Measurements from ENCODE around the gene DARS1. TPM values are rescaled to one million over a fixed set of nuclear protein-coding genes. Genes with fewer than 3 reads are reported as not detected.

Gene DARS1
- total RNA-seq, 1 donor: 119 TPM

- H3K79me2 ChIP-seq (ENCODE audit: insufficient read depth, low read length): peaks cover 49% of the 10 kb centered on the region
- H4K20me1 ChIP-seq (ENCODE audit: insufficient read depth, low read length): peaks cover 19% of the 10 kb centered on the region
- peak overlapping the region; percentile 53 for H3K27ac ChIP-seq (ENCODE audit: low read depth, low read length)
- TF ChIP-seq CTCF (IDR thresholded peaks at IDR 0.05; ENCODE audit: extremely low read depth, low read depth, low read length): no peak
- H3K27me3 ChIP-seq (ENCODE audit: insufficient read depth, low read length): no peaks in the 10 kb centered on the region
- DNase-seq (ENCODE audit: insufficient read length, low spot score, missing footprints): peak; percentile 60
- no peak overlapping the region for H2AFZ ChIP-seq (ENCODE audit: low read length)
- H3K36me3 ChIP-seq (ENCODE audit: insufficient read depth, low read length): no peaks in the 10 kb centered on the region
- H3K9me3 ChIP-seq (ENCODE audit: low read depth, low read length): no peaks in the 10 kb centered on the region
- no peak overlapping the region for H3K4me3 ChIP-seq (ENCODE audit: insufficient read depth, low read length)
- peaks cover 18% of the 10 kb centered on the region for H3K4me1 ChIP-seq (ENCODE audit: insufficient read depth, low read length)
- peak overlapping the region; percentile 7 for H3K4me2 ChIP-seq (ENCODE audit: insufficient read depth, low read length)
Measured at GRCh38 chr2:135948642-135949355, 36.6 kb downstream of the DARS1 start.

- no peak overlapping the region for H3K27ac ChIP-seq (ENCODE audit: low read depth, low read length)
- H3K4me2 ChIP-seq (ENCODE audit: insufficient read depth, low read length): no peak overlapping the region
- no peak for TF ChIP-seq CTCF (IDR thresholded peaks at IDR 0.05; ENCODE audit: extremely low read depth, low read depth, low read length)
- no peak overlapping the region for H2AFZ ChIP-seq (ENCODE audit: low read length)
- peaks cover 48% of the 10 kb centered on the region for H3K79me2 ChIP-seq (ENCODE audit: insufficient read depth, low read length)
- DNase-seq (ENCODE audit: insufficient read length, low spot score, missing footprints): no peak
- no peak overlapping the region for H3K4me3 ChIP-seq (ENCODE audit: insufficient read depth, low read length)
- no peaks in the 10 kb centered on the region for H3K9me3 ChIP-seq (ENCODE audit: low read depth, low read length)
- no peaks in the 10 kb centered on the region for H3K36me3 ChIP-seq (ENCODE audit: insufficient read depth, low read length)
- peaks cover 18% of the 10 kb centered on the region for H3K4me1 ChIP-seq (ENCODE audit: insufficient read depth, low read length)
- peaks cover 19% of the 10 kb centered on the region for H4K20me1 ChIP-seq (ENCODE audit: insufficient read depth, low read length)
- H3K27me3 ChIP-seq (ENCODE audit: insufficient read depth, low read length): no peaks in the 10 kb centered on the region
Measured at GRCh38 chr2:135948141-135948540, 37.3 kb downstream of the DARS1 start.

GRCh38 chr2:135947483-135947882, 37.9 kb downstream of the DARS1 start:
- H4K20me1 ChIP-seq (ENCODE audit: insufficient read depth, low read length): peaks cover 19% of the 10 kb centered on the region

More at GRCh38 chr2:135947483-135947882, 37.9 kb downstream of the DARS1 start:
- no peak overlapping the region for H3K4me2 ChIP-seq (ENCODE audit: insufficient read depth, low read length)
- no peak overlapping the region for H2AFZ ChIP-seq (ENCODE audit: low read length)
- DNase-seq (ENCODE audit: insufficient read length, low spot score, missing footprints): no peak
- H3K4me3 ChIP-seq (ENCODE audit: insufficient read depth, low read length): no peak overlapping the region
- TF ChIP-seq CTCF (IDR thresholded peaks at IDR 0.05; ENCODE audit: extremely low read depth, low read depth, low read length): no peak
- H3K36me3 ChIP-seq (ENCODE audit: insufficient read depth, low read length): no peaks in the 10 kb centered on the region
- peaks cover 18% of the 10 kb centered on the region for H3K4me1 ChIP-seq (ENCODE audit: insufficient read depth, low read length)
- no peaks in the 10 kb centered on the region for H3K9me3 ChIP-seq (ENCODE audit: low read depth, low read length)
- no peak overlapping the region for H3K27ac ChIP-seq (ENCODE audit: low read depth, low read length)
- peaks cover 46% of the 10 kb centered on the region for H3K79me2 ChIP-seq (ENCODE audit: insufficient read depth, low read length)
- no peaks in the 10 kb centered on the region for H3K27me3 ChIP-seq (ENCODE audit: insufficient read depth, low read length)
